SU-DHL-6 (cell line): ENCODE results near the gene C1orf210.

Experiments
- H2AFZ ChIP-seq: fragments of 200-600 bp; sonication (generic); 2 replicates; pipeline ENCODE4 v1.6.1; 2014; ENCODE audit warnings: low read depth, mild to moderate bottlenecking, moderate library complexity, mixed read lengths, antibody characterized with exemption, low read length; ENCODE audit not compliant: severe bottlenecking
- H3F3A ChIP-seq: fragments of 200-600 bp; shearing (Covaris generic); 2 replicates; pipeline ENCODE4 v1.6.0; 2016; ENCODE audit warnings: antibody characterized with exemption, mild to moderate bottlenecking; ENCODE audit not compliant: insufficient read depth
- H3K27ac ChIP-seq: fragments of 200-600 bp; sonication (generic); 2 replicates; pipeline ENCODE4 v1.5.1; 2016; ENCODE audit warnings: low read depth, mild to moderate bottlenecking, low read length, moderate library complexity, mixed read lengths
- H3K27me3 ChIP-seq: fragments of 200-600 bp; sonication (generic), shearing (Covaris generic); 2 replicates; pipeline ENCODE4 v1.6.0; 2014; ENCODE audit warnings: mild to moderate bottlenecking, low read length
- H3K36me3 ChIP-seq: fragments of 200-600 bp; sonication (generic); 2 replicates; pipeline ENCODE4 v1.6.1; 2014; ENCODE audit warnings: mild to moderate bottlenecking, low read length, mixed read lengths
- H3K4me2 ChIP-seq: fragments of 300-600, 200-600 bp; shearing (Covaris generic), sonication (generic); 2 replicates; pipeline ENCODE4 v1.6.0; 2014; ENCODE audit warnings: low read length, low read depth, mild to moderate bottlenecking; ENCODE audit not compliant: poor library complexity, severe bottlenecking
- H3K4me3 ChIP-seq: fragments of 200-600 bp; sonication (generic); 2 replicates; pipeline ENCODE4 v1.5.1; 2014; ENCODE audit warnings: antibody characterized with exemption, low read length, mild to moderate bottlenecking, mixed read lengths; ENCODE audit not compliant: insufficient read depth, poor library complexity, severe bottlenecking
- H3K79me2 ChIP-seq: fragments of 200-600 bp; sonication (generic); 2 replicates; pipeline ENCODE4 v1.6.1; 2014; ENCODE audit warnings: mild to moderate bottlenecking, low read length, moderate library complexity; ENCODE audit not compliant: insufficient read depth
- H3K9ac ChIP-seq: fragments of 200-600 bp; sonication (generic); 2 replicates; pipeline ENCODE4 v1.7.0; 2014; ENCODE audit warnings: mild to moderate bottlenecking, low read length
- H3K9me2 ChIP-seq: fragments of 200-600 bp; sonication (generic); replicated peaks from 2 replicates; pipeline ENCODE4 v1.6.1; 2014; ENCODE audit warnings: low read length; ENCODE audit not compliant: insufficient read depth
- H3K9me3 ChIP-seq: fragments of 200-600 bp; sonication (generic); 2 replicates; pipeline ENCODE4 v1.6.1; 2014; ENCODE audit warnings: low read length, mixed read lengths; ENCODE audit not compliant: insufficient read depth
- H4K20me1 ChIP-seq: fragments of 200-600 bp; sonication (generic); 2 replicates; pipeline ENCODE4 v1.6.1; 2014; ENCODE audit warnings: low read depth, mild to moderate bottlenecking, antibody characterized with exemption, low read length, moderate library complexity, mixed read lengths
- CTCF ChIP-seq: fragments of 200-600 bp; sonication (generic); IDR thresholded peaks from one replicate; pipeline ENCODE4 v1.5.1; 2017; ENCODE audit warnings: antibody characterized with exemption, mild to moderate bottlenecking, low read length, moderate library complexity; ENCODE audit not compliant: insufficient read depth, poor library complexity, severe bottlenecking
- EZH2phosphoT487 ChIP-seq: fragments of 200-600 bp; sonication (generic), shearing (Covaris generic); conservative IDR thresholded peaks from 2 replicates; pipeline ENCODE4 v1.6.1; 2018; ENCODE audit warnings: mild to moderate bottlenecking, antibody characterized with exemption, low read length, moderate library complexity, mixed read lengths

Gene C1orf210

GRCh38 chr1:43238085-43238484, 47.3 kb downstream of the C1orf210 start:
- no peak for TF ChIP-seq EZH2phosphoT487
- peak; percentile 49 for TF ChIP-seq CTCF
- Histone ChIP-seq H2AFZ (no peak overlapping the region), H3K9me3 (no peaks in the 10 kb centered on the region), H3K9ac (no peak overlapping the region), H4K20me1 (no peaks in the 10 kb centered on the region), H3K79me2 (no peaks in the 10 kb centered on the region), H3K27ac (no peak overlapping the region), H3K4me3 (no peak overlapping the region), H3K36me3 (no peaks in the 10 kb centered on the region), H3K4me2 (no peak overlapping the region), H3K27me3 (no peaks in the 10 kb centered on the region), H3K9me2 (no peaks in the 10 kb centered on the region), H3F3A (no peaks in the 10 kb centered on the region)

GRCh38 chr1:43237121-43237520, 48.3 kb downstream of the C1orf210 start:
- Histone ChIP-seq H3K9me3 (no peaks in the 10 kb centered on the region), H3K9ac (no peak overlapping the region), H2AFZ (no peak overlapping the region), H3K79me2 (no peaks in the 10 kb centered on the region), H3K27me3 (no peaks in the 10 kb centered on the region), H4K20me1 (no peaks in the 10 kb centered on the region), H3K4me2 (no peak overlapping the region), H3K36me3 (no peaks in the 10 kb centered on the region), H3K27ac (no peak overlapping the region), H3F3A (no peaks in the 10 kb centered on the region), H3K4me3 (no peak overlapping the region), H3K9me2 (no peaks in the 10 kb centered on the region)
- TF ChIP-seq CTCF: no peak
- no peak for TF ChIP-seq EZH2phosphoT487

- H3K4me3 ChIP-seq: no peak overlapping the region
- no peak for TF ChIP-seq CTCF
- TF ChIP-seq EZH2phosphoT487: no peak
- no peak overlapping the region for H3K9ac ChIP-seq
- no peaks in the 10 kb centered on the region for H3K36me3 ChIP-seq
- H3K4me2 ChIP-seq: no peak overlapping the region
- H4K20me1 ChIP-seq: no peaks in the 10 kb centered on the region
- no peaks in the 10 kb centered on the region for H3F3A ChIP-seq
- H3K27ac ChIP-seq: no peak overlapping the region
- H2AFZ ChIP-seq: no peak overlapping the region
- H3K9me3 ChIP-seq: no peaks in the 10 kb centered on the region
- H3K79me2 ChIP-seq: no peaks in the 10 kb centered on the region
- H3K9me2 ChIP-seq: no peaks in the 10 kb centered on the region
- no peaks in the 10 kb centered on the region for H3K27me3 ChIP-seq
These were observed 49.8 kb downstream of the C1orf210 start for GRCh38 chr1:43235451-43236121.
